OCI-M2 (cell line): ENCODE measurements around the gene GOLGA1.
"Not testable (repeated sequence)": the region's sequence is repeated elsewhere in the genome, so short reads cannot be mapped to it uniquely, and the experiment has no call there.

Experiments
- DNase-seq: peaks from one replicate; lab custom pipeline; 2025; ENCODE audit not compliant: unreplicated experiment; lab: John Stamatoyannopoulos, UW

Gene GOLGA1

GRCh38 chr9:124840300-124840833 is 100.5 kb downstream of the GOLGA1 start:
- DNase-seq, result no peak

DNA sequence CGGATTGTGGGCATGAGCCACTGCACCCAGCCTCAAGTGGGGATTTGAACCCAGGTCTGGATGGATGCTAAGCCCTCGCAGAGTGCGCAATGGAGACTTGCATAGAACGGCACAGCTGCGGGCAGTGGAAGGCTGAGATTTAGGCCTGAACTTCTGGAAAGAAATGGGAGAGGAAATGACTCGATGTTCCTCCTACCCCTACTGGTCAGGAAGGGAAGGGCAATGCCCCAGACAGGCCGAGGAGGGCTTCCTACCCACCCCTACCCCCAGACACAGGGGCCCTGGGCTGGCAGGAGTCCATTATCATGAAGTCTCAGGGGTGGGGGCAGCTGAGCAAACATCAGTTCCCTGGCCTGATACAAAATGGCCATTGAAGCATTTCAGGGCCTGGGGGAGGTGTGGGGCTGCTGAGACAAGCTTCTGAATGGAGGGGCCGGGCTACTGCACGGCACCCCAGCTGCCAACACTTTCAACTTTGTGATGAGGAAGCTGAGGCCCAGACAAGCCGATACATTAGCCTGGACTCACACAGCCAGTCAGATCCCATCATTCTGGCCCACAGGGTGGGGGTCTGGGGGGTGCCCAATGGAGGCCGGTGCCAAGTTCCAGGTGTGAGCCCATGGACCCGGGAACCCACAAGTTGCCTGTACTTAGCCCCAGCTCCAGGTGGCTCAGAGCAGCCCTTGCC is 101.1 kb downstream of the GOLGA1 start:
- no peak for DNase-seq

DNA sequence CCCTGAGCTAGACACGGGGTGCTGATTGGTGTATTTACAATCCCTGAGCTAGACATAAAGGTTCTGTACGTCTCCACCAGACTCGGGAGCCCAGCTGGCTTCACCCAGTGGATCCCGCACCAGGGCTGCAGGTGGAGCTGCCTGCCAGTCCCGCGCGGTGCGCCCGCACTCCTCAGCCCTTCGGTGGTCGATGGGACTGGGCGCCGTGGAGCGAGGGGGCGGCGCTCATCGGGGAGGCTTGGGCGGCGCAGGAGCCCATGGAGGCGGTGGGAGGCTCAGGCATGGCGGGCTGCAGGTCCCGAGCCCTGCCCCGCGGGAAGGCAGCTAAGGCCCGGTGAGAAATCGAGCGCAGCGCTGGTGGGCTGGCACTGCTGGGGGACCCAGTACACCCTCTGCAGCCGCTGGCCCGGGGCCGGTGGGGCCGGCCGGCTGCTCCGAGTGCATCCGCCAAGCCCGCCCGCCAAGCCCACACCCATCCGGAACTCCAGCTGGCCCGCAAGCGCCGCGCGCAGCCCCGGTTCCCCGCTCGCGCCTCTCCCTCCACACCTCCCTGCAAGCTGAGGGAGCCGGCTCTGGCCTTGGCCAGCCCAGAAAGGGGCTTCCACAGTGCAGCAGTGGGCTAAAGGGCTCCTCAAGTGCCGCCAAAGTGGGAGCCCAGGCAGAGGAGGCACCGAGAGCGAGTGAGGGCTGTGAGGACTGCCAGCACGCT is 102.2 kb downstream of the GOLGA1 start:
- DNase-seq, result not testable (repeated sequence)

GRCh38 chr9:124838132-124838531 is 102.8 kb downstream of the GOLGA1 start:
- DNase-seq, result not testable (repeated sequence)

- no peak for DNase-seq
Observed at GRCh38 chr9:124835026-124835557, 105.8 kb downstream of the GOLGA1 start.

DNA sequence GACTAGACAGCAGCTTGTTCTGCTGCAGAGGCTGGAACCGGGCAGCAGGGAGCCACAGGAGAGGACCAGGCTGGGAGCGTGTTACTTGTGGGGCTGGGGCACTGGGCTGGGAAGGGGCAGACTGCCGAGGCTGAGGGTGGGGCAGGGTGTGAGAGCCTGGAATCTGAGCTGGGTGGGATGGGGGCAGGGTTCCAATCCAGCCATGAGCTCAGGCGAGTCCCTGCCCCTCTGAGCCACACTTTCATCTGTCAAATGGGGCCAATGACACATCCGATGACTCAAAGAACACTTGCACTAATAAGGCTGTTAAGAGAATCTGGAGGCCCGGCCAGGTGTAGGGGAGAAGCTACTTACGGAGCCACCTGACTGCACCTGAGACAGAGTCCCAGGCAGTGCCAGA is 106.3 kb downstream of the GOLGA1 start:
- no peak for DNase-seq

- no peak for DNase-seq
Observed at GRCh38 chr9:124831642-124832364, 109.1 kb downstream of the GOLGA1 start.

GRCh38 chr9:124830593-124830992 is 110.3 kb downstream of the GOLGA1 start:
- DNase-seq, result no peak

GRCh38 chr9:124829334-124829669 is 111.6 kb downstream of the GOLGA1 start:
- no peak for DNase-seq

GRCh38 chr9:124828489-124829333 is 112.2 kb downstream of the GOLGA1 start:
- DNase-seq, result no peak
